K562 (cell line): ENCODE results near the gene KLF1. TPM values are rescaled to one million over a fixed set of nuclear protein-coding genes. Genes with fewer than 3 reads are reported as not detected.

Source experiments
- ATF1 ChIP-seq, 2 experiments: fragments of 450-650 bp in 1 of 2; IDR thresholded peaks; 2 replicates each; pipeline ENCODE4 v1.6.1; 2016; ENCODE audit warnings: missing compliant biosample characterization in 1 of 2, missing genetic modification characterization in 1 of 2
- BRD9 ChIP-seq: fragments of 450-650 bp; IDR thresholded peaks from 2 replicates; pipeline ENCODE4 v1.6.1; 2018; ENCODE audit warnings: low read depth; ENCODE audit not compliant: partially characterized antibody
- CBX3 ChIP-seq, 2 experiments: IDR thresholded peaks; 1 replicate in 1 of 2; 2 replicates in 1 of 2; pipeline ENCODE4 v1.6.1; 2012; ENCODE audit warnings: inconsistent platforms in 2 of 2, low read length in 2 of 2, borderline replicate concordance in 1 of 2, control low read depth in 1 of 2
- CHD1 ChIP-seq: fragments of 200-600 bp; sonication (generic); IDR thresholded peaks from one replicate; pipeline ENCODE4 v1.6.1; 2012; ENCODE audit warnings: mild to moderate bottlenecking, moderate library complexity, low read length, inconsistent platforms
- CREB1 ChIP-seq, 2 experiments: sonication (generic) in 1 of 2; formaldehyde crosslinking in 1 of 2; IDR thresholded peaks; 2 replicates each; pipeline versions ENCODE4 v1.6.1 to v1.8.0; 2012 to 2022; ENCODE audit warnings: inconsistent platforms in 1 of 2, mild to moderate bottlenecking in 1 of 2, missing genetic modification reagents in 1 of 2, moderate library complexity in 1 of 2
- EP400 ChIP-seq: fragments of 450-650 bp; IDR thresholded peaks from 2 replicates; pipeline ENCODE4 v1.6.1; 2017; ENCODE audit warnings: antibody characterized with exemption, mild to moderate bottlenecking, moderate library complexity
- FOS ChIP-seq: IDR thresholded peaks from 3 replicates; pipeline ENCODE4 v1.6.1; 2011; ENCODE audit not compliant: insufficient read length; ENCODE audit errors: extremely low read depth
- KDM1A ChIP-seq, 2 experiments: fragments of 450-650 bp; IDR thresholded peaks; 2 replicates each; pipeline ENCODE4 v1.6.1; 2016; ENCODE audit warnings: mild to moderate bottlenecking in 2 of 2
- MCM7 ChIP-seq, 2 experiments: fragments of 450-650 bp; IDR thresholded peaks; 2 replicates each; pipeline ENCODE4 v1.6.1; 2016 to 2018
- MXI1 ChIP-seq: IDR thresholded peaks from 2 replicates; pipeline ENCODE4 v1.6.1; 2011; ENCODE audit warnings: low read depth, mild to moderate bottlenecking, improper control_type of control experiment, low read length
- MYC ChIP-seq, 2 experiments: fragments of 250-450 bp in 1 of 2; sonication (Bioruptor Pico) in 1 of 2; IDR thresholded peaks; 2 replicates each; pipeline versions ENCODE4 v1.5.1 to v1.6.1; 2012 to 2021; ENCODE audit warnings: low read depth in 2 of 2, borderline replicate concordance in 1 of 2, improper control_type of control experiment in 1 of 2, low read length in 1 of 2, mild to moderate bottlenecking in 1 of 2, moderate library complexity in 1 of 2
- PRPF4 ChIP-seq: fragments of 200-400 bp; formaldehyde crosslinking; IDR thresholded peaks from one replicate; pipeline ENCODE4 v1.6.1; 2017; ENCODE audit warnings: low read length, low read depth, mild to moderate bottlenecking; ENCODE audit not compliant: insufficient read depth, poor library complexity, severe bottlenecking
- RBBP5 ChIP-seq: fragments of 200-600 bp; sonication (generic); IDR thresholded peaks from 2 replicates; pipeline ENCODE4 v1.6.1; 2012; ENCODE audit warnings: borderline replicate concordance, mild to moderate bottlenecking, low read length, control low read depth, inconsistent platforms; ENCODE audit not compliant: insufficient read depth, poor library complexity, severe bottlenecking
- SAFB ChIP-seq: fragments of 200-400 bp; formaldehyde crosslinking; IDR thresholded peaks from 2 replicates; pipeline ENCODE4 v1.6.1; 2017; ENCODE audit warnings: low read depth, low read length, borderline replicate concordance
- SOX6 ChIP-seq: fragments of 450-650 bp; IDR thresholded peaks from 2 replicates; pipeline ENCODE4 v1.6.1; 2014; ENCODE audit warnings: mild to moderate bottlenecking
- SRSF1 ChIP-seq: fragments of 200-400 bp; formaldehyde crosslinking; IDR thresholded peaks from 2 replicates; pipeline ENCODE4 v1.6.1; 2017; ENCODE audit warnings: mild to moderate bottlenecking, low read depth, low read length, moderate library complexity
- ZNF212 ChIP-seq: fragments of 450-650 bp; formaldehyde crosslinking; IDR thresholded peaks from 2 replicates; pipeline ENCODE4 v1.4.0; 2020; ENCODE audit warnings: mild to moderate bottlenecking
- ZNF583 ChIP-seq: fragments of 250-450 bp; sonication (Bioruptor Pico); IDR thresholded peaks from 2 replicates; pipeline ENCODE4 v1.4.0; 2020
- ZNF830 ChIP-seq: fragments of 250-450 bp; sonication (Bioruptor Pico); IDR thresholded peaks from 2 replicates; pipeline ENCODE4 v1.5.0; 2021; ENCODE audit warnings: mild to moderate bottlenecking
- polyA plus RNA-seq, 8 experiments: library from polyadenylated mRNA; depleted of rRNA in 4 of 8; stranded (reverse) in 5 of 8; unstranded in 3 of 8; fragments of >200 nt; fragmentation: Nextera tagmentation in 2 of 8; fragmentation: Illumina TruSeq in 1 of 8; extraction: Ambion mirVana in 2 of 8; extraction: Trizol in 1 of 8; gene quantifications; 2 replicates each; pipeline versions ENCODE4 v1.2.1 to v1.2.3, GENCODE V29; 2011 to 2014; ENCODE audit warnings: inconsistent platforms in 1 of 8, missing spikeins in 1 of 8
- total RNA-seq, 7 experiments: library from RNA; depleted of rRNA in 6 of 7; stranded (reverse); fragments of >200 nt in 6 of 7; fragmentation: Illumina TruSeq in 2 of 7; extraction: Trizol in 2 of 7; gene quantifications; 2 replicates each; pipeline versions ENCODE4 v1.2.1 to v1.2.3, GENCODE V29; 2011 to 2021; ENCODE audit warnings: low replicate concordance in 1 of 7
- TF ChIP-seq, protein P1 (sequence below): sonication (generic); formaldehyde crosslinking; IDR thresholded peaks from 2 replicates; pipeline ENCODE4 v1.8.1; 2023; ENCODE audit warnings: mild to moderate bottlenecking, missing genetic modification reagents
- TF ChIP-seq, protein P2 (sequence below): fragments of 450-650 bp; IDR thresholded peaks from 2 replicates; pipeline ENCODE4 v1.6.1; 2016; ENCODE audit warnings: missing biosample characterization, missing genetic modification characterization

KLF1 gene
- total and polyA plus RNA-seq, 9 of the 15 experiments (the other 6 are each of a cell fraction or from before 2014, with no cell fraction given), result 8.4 to 163 (median 47.3) TPM

GRCh38 chr19:12884926-12885748 is 1.9 kb downstream of the KLF1 start (continued):
- TF ChIP-seq, protein P1, sequence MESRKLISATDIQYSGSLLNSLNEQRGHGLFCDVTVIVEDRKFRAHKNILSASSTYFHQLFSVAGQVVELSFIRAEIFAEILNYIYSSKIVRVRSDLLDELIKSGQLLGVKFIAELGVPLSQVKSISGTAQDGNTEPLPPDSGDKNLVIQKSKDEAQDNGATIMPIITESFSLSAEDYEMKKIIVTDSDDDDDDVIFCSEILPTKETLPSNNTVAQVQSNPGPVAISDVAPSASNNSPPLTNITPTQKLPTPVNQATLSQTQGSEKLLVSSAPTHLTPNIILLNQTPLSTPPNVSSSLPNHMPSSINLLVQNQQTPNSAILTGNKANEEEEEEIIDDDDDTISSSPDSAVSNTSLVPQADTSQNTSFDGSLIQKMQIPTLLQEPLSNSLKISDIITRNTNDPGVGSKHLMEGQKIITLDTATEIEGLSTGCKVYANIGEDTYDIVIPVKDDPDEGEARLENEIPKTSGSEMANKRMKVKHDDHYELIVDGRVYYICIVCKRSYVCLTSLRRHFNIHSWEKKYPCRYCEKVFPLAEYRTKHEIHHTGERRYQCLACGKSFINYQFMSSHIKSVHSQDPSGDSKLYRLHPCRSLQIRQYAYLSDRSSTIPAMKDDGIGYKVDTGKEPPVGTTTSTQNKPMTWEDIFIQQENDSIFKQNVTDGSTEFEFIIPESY (CRISPR knock-in tag), result peak; percentile 38; the same call in 1 of the 2 replicates
- TF ChIP-seq SAFB, result no peak
- TF ChIP-seq PRPF4, result peak; percentile 51
- no peak for TF ChIP-seq SRSF1
- TF ChIP-seq MCM7 (IDR thresholded peaks at IDR 0.05), result no peak
- no peak for TF ChIP-seq KDM1A (IDR thresholded peaks at IDR 0.05)
- no peak for TF ChIP-seq FOS
- peak; percentile 85 for TF ChIP-seq MYC (IDR thresholded peaks at IDR 0.05; ENCODE audit: low read depth, low read length)
- TF ChIP-seq MYC (CRISPR knock-in tag; IDR thresholded peaks at IDR 0.05; ENCODE audit: borderline replicate concordance, low read depth), result peak; percentile 77; the same call in 1 of the 2 replicates
- TF ChIP-seq EP400, result peak; percentile 91
- TF ChIP-seq BRD9, result no peak
- peak; percentile 73 for TF ChIP-seq SOX6
- TF ChIP-seq ZNF583 (CRISPR knock-in tag), result no peak
- no peak for TF ChIP-seq CHD1
- TF ChIP-seq ZNF830 (CRISPR knock-in tag), result no peak
- peak in 1 of 2 experiments; percentile 43; a peak in 2 of 3 replicates for TF ChIP-seq CBX3 (IDR thresholded peaks at IDR 0.05; ENCODE audit: borderline replicate concordance in 1 of 2, low read length in 2 of 2)
- TF ChIP-seq MXI1, result no peak
- TF ChIP-seq RBBP5, result no peak
- TF ChIP-seq, protein P2, sequence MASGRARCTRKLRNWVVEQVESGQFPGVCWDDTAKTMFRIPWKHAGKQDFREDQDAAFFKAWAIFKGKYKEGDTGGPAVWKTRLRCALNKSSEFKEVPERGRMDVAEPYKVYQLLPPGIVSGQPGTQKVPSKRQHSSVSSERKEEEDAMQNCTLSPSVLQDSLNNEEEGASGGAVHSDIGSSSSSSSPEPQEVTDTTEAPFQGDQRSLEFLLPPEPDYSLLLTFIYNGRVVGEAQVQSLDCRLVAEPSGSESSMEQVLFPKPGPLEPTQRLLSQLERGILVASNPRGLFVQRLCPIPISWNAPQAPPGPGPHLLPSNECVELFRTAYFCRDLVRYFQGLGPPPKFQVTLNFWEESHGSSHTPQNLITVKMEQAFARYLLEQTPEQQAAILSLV (tag), result no peak
- no peak; the same call in 1 of the 2 replicates for TF ChIP-seq CREB1 (IDR thresholded peaks at IDR 0.05)
- TF ChIP-seq CREB1 (CRISPR knock-in tag; IDR thresholded peaks at IDR 0.05), result peak; percentile 68
- no peak for TF ChIP-seq ZNF212 (CRISPR knock-in tag)
- no peak for TF ChIP-seq ATF1 (CRISPR knock-in tag; IDR thresholded peaks at IDR 0.05)
- TF ChIP-seq ATF1 (tag; IDR thresholded peaks at IDR 0.05), result peak; percentile 65; the same call in 1 of the 2 replicates
